Measurements from ENCODE around the gene HEXA.

DNA sequence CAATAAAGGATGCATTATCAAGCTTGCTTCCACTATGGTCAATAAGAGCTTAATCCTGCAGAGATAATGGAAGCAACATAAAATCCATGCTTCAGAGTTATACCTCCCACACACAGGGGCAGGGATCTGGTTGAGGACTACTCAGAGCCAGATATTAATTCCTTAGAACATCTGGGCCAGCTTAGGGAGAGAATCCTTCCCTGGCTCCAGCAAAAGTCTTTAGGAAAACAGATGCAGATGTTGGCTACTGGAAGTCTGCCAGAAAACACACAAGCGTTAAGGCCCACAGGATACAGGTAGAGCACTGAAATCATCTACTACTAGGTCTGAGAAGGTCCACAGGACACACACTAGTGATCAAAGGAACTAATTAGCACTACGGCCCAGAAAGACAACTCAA lies 47.4 kb upstream of the HEXA start:
- TF ChIP-seq CTCF (IDR thresholded peaks at IDR 0.05; ENCODE audit: insufficient read depth, low read depth, low read length) (no peak), EZH2 (IDR thresholded peaks at IDR 0.05; ENCODE audit: insufficient read depth, low read length) (no peak)

Measured in astrocyte (in vitro differentiated cells and primary cell).